Gastroesophageal sphincter (tissue), 4 donors: Measurements from ENCODE around the gene TSC22D2. TPM values are rescaled to one million over a fixed set of nuclear protein-coding genes. Genes with fewer than 3 reads are reported as not detected.
A peak's percentile ranks its signal among the peaks of the same experiment; 100 is the strongest.

Source experiments
- ATAC-seq: fragments of 150-250 bp; one replicate; pipeline ENCODE4 v1.9.1; 2016; ENCODE audit warnings: mild to moderate bottlenecking, moderate library complexity
- H3K27ac ChIP-seq, 4 donors: fragments of 200-600 bp; sonication (generic) in 3 of 4; 1 replicate in 3 of 4; 2 replicates in 1 of 4; pipeline ENCODE4 v1.5.1; 2016 to 2019
- H3K27me3 ChIP-seq: fragments of 200-600 bp; sonication (generic); one replicate; pipeline ENCODE4 v1.5.1; 2019
- H3K36me3 ChIP-seq, 2 donors: fragments of 200-600 bp; sonication (generic); one replicate each; pipeline ENCODE4 v1.5.1; 2019; ENCODE audit warnings: control low read depth in 1 of 2
- H3K4me1 ChIP-seq, 3 donors: fragments of 200-600 bp; sonication (generic); 1 replicate in 2 of 3; 2 replicates in 1 of 3; pipeline ENCODE4 v1.5.1; 2016 to 2019; ENCODE audit warnings: control low read depth in 2 of 3
- H3K4me3 ChIP-seq, 2 donors: fragments of 200-600 bp; sonication (generic); one replicate each; pipeline ENCODE4 v1.5.1; 2019; ENCODE audit warnings: mild to moderate bottlenecking in 1 of 2, moderate library complexity in 1 of 2
- H3K9me3 ChIP-seq, 3 donors: fragments of 200-600 bp; sonication (generic); one replicate each; pipeline ENCODE4 v1.5.1; 2017 to 2019; ENCODE audit warnings: control low read depth in 2 of 3
- EP300 ChIP-seq: sonication (generic); formaldehyde crosslinking; IDR thresholded peaks from one replicate; pipeline ENCODE4 v1.6.1; 2017; ENCODE audit warnings: antibody characterized with exemption, mild to moderate bottlenecking
- POLR2A ChIP-seq, 2 donors: fragments of 450-650 bp; IDR thresholded peaks; one replicate each; pipeline ENCODE4 v1.6.1; 2017; ENCODE audit warnings: antibody characterized with exemption in 2 of 2, mild to moderate bottlenecking in 2 of 2, moderate library complexity in 1 of 2
- POLR2AphosphoS5 ChIP-seq: sonication (generic); formaldehyde crosslinking; IDR thresholded peaks from one replicate; pipeline ENCODE4 v1.6.1; 2017; ENCODE audit warnings: antibody characterized with exemption
- WGBS, 2 donors: methylation state at CpG; one replicate each; pipeline ENCODE4 v1.1.5; 2018; ENCODE audit warnings: low coverage in 1 of 2; 5-methylcytosine and 5-hydroxymethylcytosine counted together
- total RNA-seq, 4 donors: library from RNA; depleted of rRNA; stranded (reverse); fragments of >200 nt; gene quantifications; one replicate each; pipeline ENCODE4 v1.1.0, GENCODE V29; 2016
- TF ChIP-seq, protein P1 (sequence below), 4 experiments: fragments of 200-600 bp in 2 of 4; fragments of 450-650 bp in 2 of 4; sonication (generic) in 1 of 4; IDR thresholded peaks; one replicate each; pipeline ENCODE4 v1.5.1; 2017 to 2019; ENCODE audit warnings: antibody characterized with exemption in 4 of 4, mild to moderate bottlenecking in 2 of 4, moderate library complexity in 2 of 4

The TSC22D2 gene
- total RNA-seq, 4 donors from 2014 or later: 15.4 to 30.0 (median 26.0) TPM

DNA sequence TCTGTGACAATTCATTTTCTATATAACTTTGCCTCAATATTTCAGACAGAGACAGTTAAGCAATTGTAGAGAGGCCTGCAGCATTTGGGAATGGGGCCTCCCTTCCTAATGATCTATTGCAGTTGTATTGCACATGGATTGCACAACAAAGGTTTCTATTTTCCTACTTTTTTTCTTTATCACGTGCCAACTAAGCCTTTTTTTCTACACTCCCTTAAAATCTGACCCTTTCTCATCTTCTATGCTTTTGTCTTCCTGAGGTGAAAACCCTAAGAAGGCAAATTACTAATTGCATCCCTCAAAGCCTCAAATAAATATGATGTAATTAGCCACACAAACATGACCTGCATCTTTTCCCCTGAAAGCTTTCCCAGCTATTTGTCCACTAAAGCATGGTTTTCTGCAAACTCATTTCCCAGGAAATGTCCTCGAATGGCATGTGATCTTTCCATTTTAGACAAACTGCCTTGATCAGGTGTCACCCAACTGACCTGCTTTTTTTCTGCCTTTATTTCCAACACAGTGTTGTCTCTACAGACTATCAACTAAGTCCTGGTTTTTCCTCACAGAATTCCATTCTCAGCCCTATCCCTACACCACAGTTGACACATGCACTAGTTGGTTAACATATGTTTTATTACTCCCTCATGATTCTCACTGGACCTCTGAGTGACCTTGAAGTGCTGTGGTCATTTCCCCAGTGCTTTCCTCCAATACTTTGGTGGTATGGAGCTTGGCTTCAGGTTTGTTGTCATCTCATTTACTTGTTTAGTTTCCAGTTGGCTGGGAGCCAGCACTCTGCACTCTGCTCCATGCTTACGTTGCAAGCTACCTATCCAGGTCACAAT lies 31.9 kb upstream of the TSC22D2 start:
- TF ChIP-seq EP300 (no peak), POLR2AphosphoS5 (peak; percentile 12)
- Histone ChIP-seq H3K9me3 (no peaks in the 10 kb centered on the region), H3K27ac (no peak overlapping the region), H3K36me3 (no peaks in the 10 kb centered on the region), H3K4me3 (no peak overlapping the region), H3K4me1 (peaks cover 0 to 20% (median 4%) of the 10 kb centered on the region in 3 donors), H3K27me3 (no peaks in the 10 kb centered on the region)
- WGBS, 2 donors: 43 to 69% methylated on average over 2 of the region's 3 CpGs
- peak; percentile 43 for ATAC-seq

DNA sequence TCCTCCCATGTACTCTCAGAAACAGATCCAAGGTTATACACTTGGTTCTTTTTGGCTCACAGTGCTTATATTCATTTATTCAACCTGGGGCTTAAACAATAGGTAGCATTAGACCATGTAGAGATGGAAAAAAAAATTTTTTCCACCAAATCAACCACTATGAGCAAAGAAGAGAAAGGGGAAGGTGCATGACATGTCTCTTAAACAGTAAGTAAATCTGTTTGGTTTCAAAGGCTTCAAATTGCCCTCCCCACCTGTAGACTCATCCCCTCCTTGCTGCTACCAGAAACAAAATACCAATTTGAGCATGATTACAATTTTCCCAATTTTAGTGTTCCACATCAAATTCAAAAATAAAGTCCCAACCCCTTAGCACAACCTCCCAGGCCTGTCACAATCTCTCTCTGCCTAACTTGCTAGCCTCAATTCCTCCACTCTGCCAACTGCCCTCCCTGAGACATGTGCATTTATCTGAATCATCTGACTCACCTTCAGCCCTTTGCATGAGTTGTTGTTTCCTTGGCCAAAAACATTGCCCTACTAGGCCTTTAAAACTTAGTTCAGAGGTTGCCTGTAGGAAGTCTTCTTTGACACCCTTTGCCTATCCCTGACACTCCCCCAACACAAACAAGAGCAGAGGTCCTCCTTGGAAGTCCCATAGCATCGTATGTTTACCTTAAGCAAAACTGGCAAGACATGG lies 30.3 kb upstream of the TSC22D2 start:
- no peak for ATAC-seq
- Histone ChIP-seq H3K27ac (no peak overlapping the region), H3K9me3 (no peaks in the 10 kb centered on the region), H3K4me1 (peaks cover 0 to 11% (median 0%) of the 10 kb centered on the region in 3 donors), H3K27me3 (no peaks in the 10 kb centered on the region), H3K4me3 (no peak overlapping the region), H3K36me3 (no peaks in the 10 kb centered on the region)
- WGBS, 2 donors: 67% methylated on average over 1 of the region's 1 CpG; no CpG with 5 or more reads in 1 of the 2 donors
- TF ChIP-seq EP300: no peak

DNA sequence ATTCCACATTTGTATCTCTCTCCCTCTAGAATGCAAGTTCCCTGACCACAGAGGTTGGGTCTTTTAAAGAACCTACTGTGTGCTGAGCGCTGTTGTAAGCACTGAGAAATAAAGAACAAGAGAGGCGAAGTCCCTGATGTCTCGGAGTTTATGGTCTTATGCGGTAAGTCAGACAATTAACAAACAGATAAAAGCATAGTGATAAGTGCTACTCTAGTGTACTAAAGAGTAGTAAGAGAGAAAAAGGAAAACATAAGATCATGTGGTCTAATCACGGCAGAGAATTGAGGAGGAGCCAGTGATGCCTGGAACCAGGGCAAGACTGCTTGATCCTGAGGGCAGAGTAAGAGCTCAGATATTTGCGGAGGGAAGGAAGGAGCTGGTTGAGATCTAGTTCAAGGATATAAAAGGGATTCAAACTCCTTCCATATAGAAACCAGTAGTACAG lies 29.8 kb upstream of the TSC22D2 start:
- Histone ChIP-seq H3K36me3 (no peaks in the 10 kb centered on the region), H3K27me3 (no peaks in the 10 kb centered on the region), H3K4me3 (no peak overlapping the region), H3K27ac (no peak overlapping the region), H3K9me3 (no peaks in the 10 kb centered on the region), H3K4me1 (peaks cover 0 to 11% (median 0%) of the 10 kb centered on the region in 3 donors)
- WGBS, 2 donors: 77 to 100% methylated on average over 1 to 5 of the region's 6 CpGs
- ATAC-seq: no peak
- TF ChIP-seq EP300 (no peak), POLR2A (IDR thresholded peaks at IDR 0.05) (no peak), POLR2AphosphoS5 (no peak)
- TF ChIP-seq, protein P1, sequence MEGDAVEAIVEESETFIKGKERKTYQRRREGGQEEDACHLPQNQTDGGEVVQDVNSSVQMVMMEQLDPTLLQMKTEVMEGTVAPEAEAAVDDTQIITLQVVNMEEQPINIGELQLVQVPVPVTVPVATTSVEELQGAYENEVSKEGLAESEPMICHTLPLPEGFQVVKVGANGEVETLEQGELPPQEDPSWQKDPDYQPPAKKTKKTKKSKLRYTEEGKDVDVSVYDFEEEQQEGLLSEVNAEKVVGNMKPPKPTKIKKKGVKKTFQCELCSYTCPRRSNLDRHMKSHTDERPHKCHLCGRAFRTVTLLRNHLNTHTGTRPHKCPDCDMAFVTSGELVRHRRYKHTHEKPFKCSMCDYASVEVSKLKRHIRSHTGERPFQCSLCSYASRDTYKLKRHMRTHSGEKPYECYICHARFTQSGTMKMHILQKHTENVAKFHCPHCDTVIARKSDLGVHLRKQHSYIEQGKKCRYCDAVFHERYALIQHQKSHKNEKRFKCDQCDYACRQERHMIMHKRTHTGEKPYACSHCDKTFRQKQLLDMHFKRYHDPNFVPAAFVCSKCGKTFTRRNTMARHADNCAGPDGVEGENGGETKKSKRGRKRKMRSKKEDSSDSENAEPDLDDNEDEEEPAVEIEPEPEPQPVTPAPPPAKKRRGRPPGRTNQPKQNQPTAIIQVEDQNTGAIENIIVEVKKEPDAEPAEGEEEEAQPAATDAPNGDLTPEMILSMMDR (IDR thresholded peaks at IDR 0.05): no peak

DNA sequence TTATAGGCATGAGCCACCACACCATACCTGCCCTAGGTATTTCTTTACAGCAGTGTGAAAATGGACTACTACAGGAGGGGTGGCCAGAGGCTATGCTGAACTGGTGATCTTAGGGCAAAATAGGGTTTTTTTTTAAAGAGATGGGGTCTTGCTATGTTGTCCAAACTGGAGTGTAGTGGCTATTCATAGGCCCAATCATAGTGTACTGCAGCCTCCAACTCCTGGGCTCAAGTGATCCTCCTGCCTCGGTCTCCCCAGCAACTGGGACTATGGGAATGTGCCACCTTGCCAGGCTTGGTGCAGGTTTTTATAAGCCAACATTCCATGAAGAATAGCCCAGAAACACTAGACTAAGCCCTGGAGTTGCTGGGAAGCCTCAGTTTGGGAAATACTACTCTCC lies 28.6 kb upstream of the TSC22D2 start:
- H3K27ac ChIP-seq: no peak overlapping the region
- no peak for ATAC-seq
- no peaks in the 10 kb centered on the region for H3K36me3 ChIP-seq
- no CpG with 5 or more reads among the region's 1 CpG for WGBS, 2 donors
- no peak overlapping the region for H3K4me3 ChIP-seq
- H3K27me3 ChIP-seq: no peaks in the 10 kb centered on the region
- H3K4me1 ChIP-seq: peaks cover 0 to 11% (median 0%) of the 10 kb centered on the region in 3 donors
- TF ChIP-seq, protein P1 (IDR thresholded peaks at IDR 0.05): no peak
- TF ChIP-seq EP300 (no peak), POLR2AphosphoS5 (no peak), POLR2A (IDR thresholded peaks at IDR 0.05) (no peak)
- no peaks in the 10 kb centered on the region for H3K9me3 ChIP-seq

DNA sequence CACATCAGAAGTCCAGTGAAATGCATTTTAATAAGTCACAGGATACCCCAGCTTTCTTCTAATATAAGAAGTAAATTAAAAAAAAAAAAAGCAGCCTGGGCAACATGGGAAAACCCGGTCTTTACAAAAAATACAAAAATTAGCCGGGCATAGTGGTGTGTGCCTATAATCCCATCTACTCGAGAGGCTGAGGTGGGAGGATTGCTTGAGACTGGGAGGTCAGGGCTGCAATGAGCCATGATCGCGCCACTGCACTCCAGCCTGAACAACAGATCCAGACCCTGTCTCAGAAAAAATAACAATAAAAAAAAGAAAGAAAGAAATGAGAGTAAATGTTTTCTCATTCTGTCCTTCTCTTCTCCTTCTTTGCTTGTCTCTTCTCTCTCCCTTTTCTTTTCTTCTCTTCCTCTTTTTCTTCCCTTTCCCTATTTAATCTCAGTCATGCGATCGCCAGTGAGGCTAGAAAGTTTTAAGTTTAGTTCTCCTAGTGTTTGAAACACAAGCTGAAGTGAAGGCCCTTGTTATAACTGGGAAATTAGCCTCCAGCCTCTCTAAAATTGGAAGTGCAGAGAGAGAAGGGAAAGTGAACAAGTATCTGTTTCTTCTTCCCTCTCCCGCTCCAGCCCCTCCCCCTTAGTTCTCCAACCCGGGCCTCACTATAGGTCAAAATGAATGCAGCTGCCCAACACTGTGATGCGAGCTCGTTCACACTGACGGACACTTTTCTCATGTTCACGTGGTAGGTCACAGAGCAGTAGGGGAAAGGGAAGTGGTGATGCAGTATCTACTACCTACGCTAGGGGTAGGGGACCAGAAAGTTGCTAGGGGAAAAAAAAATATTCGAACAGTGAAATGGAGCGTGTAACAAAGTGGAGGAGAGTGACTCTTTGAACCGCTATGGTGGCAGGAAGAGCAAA lies 23.5 kb upstream of the TSC22D2 start:
- H3K36me3 ChIP-seq: no peaks in the 10 kb centered on the region
- H3K27ac ChIP-seq: peak overlapping the region in 1 of 4 donors; percentile 20

More for the DNA sequence above, 23.5 kb upstream of the TSC22D2 start:
- TF ChIP-seq POLR2A (IDR thresholded peaks at IDR 0.05) (no peak), POLR2AphosphoS5 (no peak), EP300 (no peak)
- TF ChIP-seq, protein P1 (IDR thresholded peaks at IDR 0.05): no peak
- ATAC-seq: peak; percentile 62
- no peaks in the 10 kb centered on the region for H3K9me3 ChIP-seq
- no peaks in the 10 kb centered on the region for H3K4me1 ChIP-seq
- H3K27me3 ChIP-seq: no peaks in the 10 kb centered on the region
- WGBS, 2 donors: 64 to 89% methylated on average over 9 to 15 of the region's 17 CpGs
- no peak overlapping the region for H3K4me3 ChIP-seq
